ENCODE measurements around the gene IFIT3.

The IFIT3 gene

GRCh38 chr10:89362929-89363328 is 35.1 kb downstream of the IFIT3 start:
- no peak for DNase-seq

GRCh38 chr10:89363729-89364442 is 36.1 kb downstream of the IFIT3 start:
- DNase-seq: no peak

GRCh38 chr10:89364531-89364930 is 36.7 kb downstream of the IFIT3 start:
- no peak for DNase-seq

- no peak for DNase-seq
Observed at GRCh38 chr10:89367529-89367928, 39.7 kb downstream of the IFIT3 start.

- DNase-seq: no peak
Observed at GRCh38 chr10:89368129-89368528, 40.3 kb downstream of the IFIT3 start.

- DNase-seq: no peak
Observed at GRCh38 chr10:89369156-89370105, 41.6 kb downstream of the IFIT3 start.

- DNase-seq: no peak
Observed at GRCh38 chr10:89371079-89371478, 43.3 kb downstream of the IFIT3 start.

- no peak for DNase-seq
Observed at GRCh38 chr10:89371987-89372386, 44.2 kb downstream of the IFIT3 start.

GRCh38 chr10:89373916-89374711 is 46.3 kb downstream of the IFIT3 start:
- no peak for DNase-seq

GRCh38 chr10:89374713-89375141 is 46.9 kb downstream of the IFIT3 start:
- DNase-seq: no peak

- no peak for DNase-seq
Observed at GRCh38 chr10:89377705-89378637, 50.2 kb downstream of the IFIT3 start, which contains the start of gene IFIT1B. TSS of gene IFIT1B (plus strand) at chr10:89378056. CDS start at chr10:89378136, 80 bp downstream.

- DNase-seq: no peak
Observed at GRCh38 chr10:89379103-89379502, 51.3 kb downstream of the IFIT3 start.

- DNase-seq: no peak
Observed at GRCh38 chr10:89382757-89383156, 55.0 kb downstream of the IFIT3 start.

- DNase-seq: no peak
Observed at GRCh38 chr10:89384474-89385340, 56.9 kb downstream of the IFIT3 start.

- DNase-seq: no peak
Observed at GRCh38 chr10:89388806-89389205, 61.0 kb downstream of the IFIT3 start.

- DNase-seq: no peak
Observed at GRCh38 chr10:89389254-89389653, 61.5 kb downstream of the IFIT3 start.

Data from T-helper 9 cell (primary cell).